Activated naive CD8-positive, alpha-beta T cell treated with anti-CD3 and anti-CD28 coated beads for 36 hours (primary cell): ENCODE data around the gene KCNQ5. TPM values are rescaled to one million over a fixed set of nuclear protein-coding genes. Genes with fewer than 3 reads are reported as not detected.

Source experiments
- DNase-seq: peaks from one replicate; pipeline ENCODE4 v3.0.0; 2021
- H3K27ac Mint-ChIP-seq: one replicate; pipeline ENCODE4 v1.8.0; 2022; ENCODE audit warnings: mild to moderate bottlenecking, moderate library complexity, mixed read lengths
- H3K27me3 Mint-ChIP-seq: one replicate; pipeline ENCODE4 v1.8.0; 2022; ENCODE audit warnings: mild to moderate bottlenecking, mixed read lengths
- H3K36me3 Mint-ChIP-seq: one replicate; pipeline ENCODE4 v1.8.0; 2021; ENCODE audit warnings: mild to moderate bottlenecking, mixed read lengths
- H3K4me1 Mint-ChIP-seq: one replicate; pipeline ENCODE4 v1.8.0; 2021; ENCODE audit warnings: mixed read lengths
- H3K4me3 Mint-ChIP-seq: one replicate; pipeline ENCODE4 v1.8.0; 2022; ENCODE audit warnings: mild to moderate bottlenecking, moderate library complexity, mixed read lengths
- H3K9me3 Mint-ChIP-seq: one replicate; pipeline ENCODE4 v1.8.0; 2022; ENCODE audit warnings: mixed read lengths
- total RNA-seq, 2 experiments: library from RNA; stranded (reverse); gene quantifications; one replicate each; pipeline ENCODE4 v1.2.3, GENCODE V29; 2021

The KCNQ5 gene
- total RNA-seq, 2 experiments from 2014 or later, result 15.8 TPM

DNA sequence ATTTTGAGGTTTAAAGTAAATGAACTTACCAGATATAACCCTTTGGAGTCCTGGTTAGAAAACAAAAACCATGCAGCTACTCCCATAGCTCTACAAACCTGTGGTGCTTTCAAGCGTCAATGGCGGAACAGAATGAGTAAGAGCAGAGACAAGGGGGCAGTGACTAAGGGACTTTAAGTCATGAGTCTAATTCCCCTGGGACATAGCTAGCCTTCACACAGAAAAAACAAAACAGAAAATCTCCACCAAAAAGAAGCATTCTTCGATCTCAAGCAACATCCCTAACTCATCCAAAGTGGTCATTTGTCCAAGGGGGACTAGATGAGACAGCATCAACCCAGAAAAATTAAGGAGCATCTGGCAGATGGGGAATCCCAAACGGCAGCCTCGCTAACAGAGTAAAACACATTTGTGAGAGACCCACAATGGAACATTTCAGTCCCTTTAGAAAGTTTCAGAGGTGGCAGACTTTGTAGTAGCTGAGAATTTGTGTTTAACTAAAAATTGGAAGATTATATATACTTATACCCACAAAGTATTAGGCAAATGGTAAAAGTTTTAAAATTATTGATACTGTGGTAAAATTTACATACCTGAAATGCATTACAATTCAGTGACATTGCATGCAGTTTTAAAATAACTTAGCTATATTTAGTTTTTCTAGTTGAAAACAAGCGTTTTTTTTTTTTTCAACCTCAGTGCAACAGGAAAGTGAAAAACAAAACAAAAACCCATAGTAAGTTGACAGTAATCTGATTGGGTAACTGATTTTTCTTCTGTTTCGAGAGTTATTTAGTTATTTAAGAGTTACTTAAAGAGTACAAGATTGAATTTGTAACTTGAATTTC, 67.5 kb downstream of the KCNQ5 start:
- no peak overlapping the region for H3K4me3 Mint-ChIP-seq
- peaks cover 23% of the 10 kb centered on the region for H3K4me1 Mint-ChIP-seq
- H3K27ac Mint-ChIP-seq, result no peak overlapping the region
- DNase-seq, result no peak
- peaks cover 22% of the 10 kb centered on the region for H3K36me3 Mint-ChIP-seq
- no peaks in the 10 kb centered on the region for H3K9me3 Mint-ChIP-seq
- no peaks in the 10 kb centered on the region for H3K27me3 Mint-ChIP-seq

DNA sequence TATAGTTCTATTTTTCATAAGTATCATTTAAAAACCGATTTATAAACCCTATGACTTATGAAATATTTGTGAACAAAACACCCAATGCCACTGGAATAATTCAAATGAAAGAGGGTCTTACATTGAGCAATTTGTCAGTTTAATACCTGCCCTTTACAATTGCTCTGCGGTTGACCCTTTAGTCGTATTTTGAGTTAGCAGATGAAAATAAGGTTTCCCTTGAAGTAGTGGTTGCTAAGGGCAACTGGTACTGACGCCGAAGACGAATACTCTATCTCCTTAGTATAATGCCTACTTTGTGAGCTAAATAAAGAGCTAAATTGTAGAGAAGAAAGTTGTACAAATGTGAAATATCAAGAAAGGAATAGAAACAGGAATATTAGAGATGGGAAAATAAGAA, 69.4 kb downstream of the KCNQ5 start:
- Mint-ChIP-seq H3K27ac (no peak overlapping the region), H3K36me3 (peaks cover 25% of the 10 kb centered on the region), H3K9me3 (no peaks in the 10 kb centered on the region), H3K4me3 (no peak overlapping the region), H3K27me3 (no peaks in the 10 kb centered on the region), H3K4me1 (peaks cover 13% of the 10 kb centered on the region)
- DNase-seq, result no peak

DNA sequence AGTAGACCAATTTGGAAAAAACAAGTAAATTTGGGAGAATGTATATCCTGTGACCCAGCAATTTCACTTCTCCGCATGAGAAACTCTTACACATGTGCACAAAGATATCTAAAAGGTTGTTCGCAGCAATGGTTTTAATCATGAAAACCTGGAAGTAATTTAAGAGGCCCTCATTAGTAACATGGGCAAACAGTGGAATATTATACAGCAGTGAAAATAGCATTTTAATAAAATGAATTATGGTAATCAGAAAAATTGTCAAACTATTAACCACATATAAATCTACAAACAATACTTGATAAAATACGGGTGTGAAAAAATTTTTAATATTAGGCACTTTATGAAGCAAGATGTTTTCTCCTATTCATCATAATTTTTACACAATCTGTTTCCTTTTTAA, 74.2 kb downstream of the KCNQ5 start:
- peaks cover 15% of the 10 kb centered on the region for H3K36me3 Mint-ChIP-seq
- peaks cover 8% of the 10 kb centered on the region for H3K4me1 Mint-ChIP-seq
- H3K27me3 Mint-ChIP-seq, result no peaks in the 10 kb centered on the region
- no peak overlapping the region for H3K27ac Mint-ChIP-seq
- no peak for DNase-seq
- H3K4me3 Mint-ChIP-seq, result no peak overlapping the region
- H3K9me3 Mint-ChIP-seq, result no peaks in the 10 kb centered on the region

DNA sequence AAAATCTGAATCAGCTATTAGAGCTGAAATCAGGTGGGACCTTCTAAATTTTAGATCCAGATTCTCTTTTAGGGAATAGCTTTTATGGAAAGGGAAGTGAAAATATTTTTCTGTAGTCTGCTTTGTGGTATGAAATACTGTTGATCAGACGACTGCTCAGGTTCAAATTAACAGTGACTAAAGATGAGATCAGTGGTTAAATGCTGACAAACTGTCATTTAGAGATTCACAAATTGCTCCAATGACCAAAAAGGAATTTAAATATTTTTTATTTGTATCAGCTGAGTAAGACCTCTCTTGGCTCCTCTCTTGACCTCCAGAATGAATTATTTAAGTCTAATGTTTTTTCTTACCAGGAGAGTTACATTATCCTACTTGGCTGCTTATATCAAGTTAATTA, 77.3 kb downstream of the KCNQ5 start:
- no peak for DNase-seq
- Mint-ChIP-seq H3K9me3 (no peaks in the 10 kb centered on the region), H3K36me3 (peaks cover 16% of the 10 kb centered on the region), H3K4me3 (no peak overlapping the region), H3K27ac (no peak overlapping the region), H3K27me3 (no peaks in the 10 kb centered on the region), H3K4me1 (peaks cover 8% of the 10 kb centered on the region)

DNA sequence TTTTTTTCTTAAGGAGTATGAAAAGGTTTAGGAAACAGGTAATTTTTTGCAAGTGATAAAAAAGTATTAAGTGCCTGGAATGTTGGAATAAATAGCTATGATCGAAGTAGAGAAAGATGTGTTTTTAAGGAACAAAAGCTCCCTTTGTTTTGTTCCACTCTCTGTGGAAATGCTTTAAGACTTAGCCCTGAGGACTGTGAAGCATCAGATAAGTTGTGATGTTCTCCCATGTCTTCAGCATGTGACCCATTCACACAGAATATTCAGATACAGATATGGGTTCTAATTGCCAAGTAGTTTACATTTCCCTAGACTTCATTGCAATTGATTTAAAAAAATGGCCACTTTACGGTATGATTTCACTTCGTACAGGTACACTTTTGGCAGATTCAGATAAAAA, 80.6 kb downstream of the KCNQ5 start:
- Mint-ChIP-seq H3K27me3 (no peaks in the 10 kb centered on the region), H3K9me3 (no peaks in the 10 kb centered on the region), H3K4me1 (peaks cover 3% of the 10 kb centered on the region), H3K36me3 (peaks cover 10% of the 10 kb centered on the region), H3K4me3 (no peak overlapping the region), H3K27ac (no peak overlapping the region)
- DNase-seq, result no peak

DNA sequence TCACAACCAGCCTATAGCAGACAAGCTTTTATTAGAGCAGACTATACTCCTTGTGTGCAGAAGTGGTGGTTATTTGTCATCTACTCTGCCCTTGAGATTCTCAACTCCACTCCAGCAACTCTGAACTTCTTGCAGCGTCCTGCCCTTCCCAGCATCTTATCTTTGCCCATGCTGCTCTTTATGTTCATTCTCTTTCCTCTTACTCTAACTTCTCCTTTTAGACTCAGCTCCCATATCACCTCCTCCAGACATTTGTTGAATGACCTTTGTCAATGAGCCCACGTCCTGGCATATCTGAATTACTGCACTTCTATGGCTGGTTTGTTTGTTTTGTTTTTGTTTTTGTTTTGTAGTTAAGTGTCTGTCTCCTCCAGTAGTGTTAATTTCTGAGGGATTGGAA, 81.2 kb downstream of the KCNQ5 start:
- H3K27ac Mint-ChIP-seq, result no peak overlapping the region
- no peaks in the 10 kb centered on the region for H3K9me3 Mint-ChIP-seq
- H3K36me3 Mint-ChIP-seq, result peaks cover 10% of the 10 kb centered on the region
- no peak for DNase-seq
- H3K4me1 Mint-ChIP-seq, result peaks cover 3% of the 10 kb centered on the region
- no peak overlapping the region for H3K4me3 Mint-ChIP-seq
- no peaks in the 10 kb centered on the region for H3K27me3 Mint-ChIP-seq

DNA sequence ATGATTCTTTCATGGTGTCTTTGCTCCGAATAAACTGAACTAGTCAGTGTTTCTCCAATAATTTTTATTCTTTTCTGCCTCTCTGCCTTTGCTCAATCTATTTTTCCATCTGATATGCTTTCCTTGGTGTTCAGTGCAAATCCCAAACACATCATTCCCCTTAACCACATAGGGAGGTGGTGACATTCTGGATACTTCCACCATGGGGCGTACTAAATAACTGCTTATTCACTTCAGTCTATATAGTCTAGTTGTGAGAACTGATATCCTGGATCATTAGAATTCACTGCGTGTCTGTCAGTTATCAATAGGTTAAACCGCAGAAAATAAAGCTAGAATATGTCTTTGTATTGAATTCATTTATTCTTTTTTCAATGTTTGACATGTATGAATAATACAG, 83.1 kb downstream of the KCNQ5 start:
- H3K4me1 Mint-ChIP-seq, result peaks cover 3% of the 10 kb centered on the region
- no peak for DNase-seq
- peaks cover 16% of the 10 kb centered on the region for H3K36me3 Mint-ChIP-seq
- H3K9me3 Mint-ChIP-seq, result peaks cover 3% of the 10 kb centered on the region
- H3K4me3 Mint-ChIP-seq, result no peak overlapping the region
- no peaks in the 10 kb centered on the region for H3K27me3 Mint-ChIP-seq
- H3K27ac Mint-ChIP-seq, result no peak overlapping the region

DNA sequence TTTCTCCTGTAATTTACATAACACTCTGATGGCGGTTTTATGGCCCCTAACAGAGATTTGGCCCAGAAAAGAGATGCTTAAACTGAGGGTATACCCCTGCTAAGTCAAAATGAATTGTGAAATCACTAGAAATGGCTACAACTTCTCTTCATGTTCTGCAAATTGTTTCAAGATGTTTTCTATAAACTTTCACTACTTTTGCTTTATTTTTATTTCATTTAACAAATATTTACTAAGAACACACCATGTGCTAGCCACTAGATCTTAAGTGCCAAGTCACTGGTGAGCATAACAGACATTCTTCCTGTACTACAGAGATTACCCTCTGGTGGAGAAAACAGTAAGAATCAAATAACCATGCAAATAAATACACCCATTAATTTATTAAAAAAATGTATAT, 87.6 kb downstream of the KCNQ5 start:
- Mint-ChIP-seq H3K27me3 (no peaks in the 10 kb centered on the region), H3K27ac (no peak overlapping the region), H3K9me3 (peaks cover 8% of the 10 kb centered on the region), H3K4me3 (no peak overlapping the region), H3K4me1 (no peaks in the 10 kb centered on the region), H3K36me3 (peaks cover 28% of the 10 kb centered on the region)
- DNase-seq, result no peak

DNA sequence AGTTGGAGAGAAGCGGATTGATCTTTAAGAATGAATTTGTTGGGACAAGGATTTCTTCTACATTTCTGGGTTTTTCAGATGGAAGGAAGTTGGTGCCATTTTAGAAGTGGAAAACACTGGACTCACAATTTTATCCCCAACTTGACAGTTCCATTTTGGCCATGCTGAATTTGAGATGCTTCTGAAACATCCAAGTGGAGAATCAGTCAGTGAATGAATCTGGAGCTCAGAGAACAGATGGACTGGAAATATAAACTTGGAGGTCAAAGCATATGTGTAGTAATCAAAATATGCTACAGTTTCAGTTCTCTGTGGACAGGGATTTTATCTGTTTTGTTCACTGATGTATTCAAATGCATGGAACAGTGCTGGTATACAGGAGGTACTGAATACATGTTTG, 89.9 kb downstream of the KCNQ5 start:
- peaks cover 8% of the 10 kb centered on the region for H3K9me3 Mint-ChIP-seq
- no peaks in the 10 kb centered on the region for H3K27me3 Mint-ChIP-seq
- peaks cover 6% of the 10 kb centered on the region for H3K4me1 Mint-ChIP-seq
- H3K27ac Mint-ChIP-seq, result no peak overlapping the region
- H3K36me3 Mint-ChIP-seq, result peaks cover 26% of the 10 kb centered on the region
- DNase-seq, result no peak
- no peak overlapping the region for H3K4me3 Mint-ChIP-seq

DNA sequence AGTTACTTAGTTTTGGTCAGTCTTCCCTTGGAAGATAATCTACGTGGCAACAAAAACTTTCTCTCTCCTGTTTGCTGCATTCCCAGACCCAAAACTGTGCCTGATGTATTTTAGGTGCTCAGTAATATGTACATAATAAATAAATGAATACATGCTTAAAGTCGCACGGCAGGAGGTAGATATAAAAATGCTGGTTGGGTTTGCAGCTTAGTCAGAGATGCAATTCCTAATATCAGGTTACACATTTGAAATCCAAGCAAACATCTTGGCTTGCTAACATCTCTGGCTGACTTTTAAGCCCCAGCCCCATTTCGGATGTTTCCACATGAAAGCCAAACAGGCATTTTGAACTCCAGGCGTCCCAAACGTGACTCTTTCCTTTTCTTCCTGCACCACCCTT, 91.0 kb downstream of the KCNQ5 start:
- Mint-ChIP-seq H3K4me3 (no peak overlapping the region), H3K4me1 (peaks cover 10% of the 10 kb centered on the region), H3K9me3 (peaks cover 8% of the 10 kb centered on the region), H3K27ac (no peak overlapping the region), H3K36me3 (peaks cover 29% of the 10 kb centered on the region), H3K27me3 (no peaks in the 10 kb centered on the region)
- DNase-seq, result no peak

DNA sequence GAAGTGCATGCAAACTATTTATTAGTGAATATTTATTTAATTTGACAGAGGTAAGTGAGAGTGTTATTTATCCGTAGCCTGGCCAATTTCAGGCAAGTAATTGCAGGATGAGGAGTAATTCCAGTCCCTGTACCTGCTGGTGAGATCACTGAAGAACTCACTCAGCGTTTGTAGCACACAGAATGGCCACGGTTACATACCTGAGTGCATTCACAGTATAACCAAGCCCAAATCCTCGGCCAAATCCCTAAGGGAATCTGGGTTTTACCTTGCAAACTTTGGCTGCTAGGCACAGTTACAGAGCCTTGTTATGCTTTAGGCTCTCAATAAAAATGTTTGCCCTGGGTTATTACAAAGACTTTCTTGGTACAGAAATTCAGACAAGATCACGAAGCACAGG, 93.3 kb downstream of the KCNQ5 start:
- H3K4me3 Mint-ChIP-seq, result no peak overlapping the region
- peaks cover 34% of the 10 kb centered on the region for H3K36me3 Mint-ChIP-seq
- H3K9me3 Mint-ChIP-seq, result peaks cover 3% of the 10 kb centered on the region
- no peaks in the 10 kb centered on the region for H3K27me3 Mint-ChIP-seq
- H3K4me1 Mint-ChIP-seq, result peaks cover 14% of the 10 kb centered on the region
- DNase-seq, result no peak
- no peak overlapping the region for H3K27ac Mint-ChIP-seq

DNA sequence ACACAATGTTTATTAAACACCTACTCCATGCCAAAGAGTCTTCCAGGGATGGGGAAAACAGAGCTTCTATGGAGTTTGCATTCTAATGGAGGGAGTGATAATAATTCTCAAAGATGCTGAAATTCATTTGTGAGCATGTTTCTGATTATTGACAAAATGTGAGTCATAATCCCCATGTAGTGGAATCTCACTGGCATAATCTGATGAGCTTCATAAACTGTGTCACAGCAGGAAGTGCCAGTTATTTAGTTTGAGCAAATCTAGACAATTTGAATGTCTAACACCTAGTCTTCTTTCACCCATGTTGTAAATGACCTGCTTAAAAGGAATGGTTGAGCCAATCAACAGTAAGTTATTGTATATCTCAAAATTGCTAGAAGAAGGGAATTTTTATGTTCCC, 95.1 kb downstream of the KCNQ5 start:
- Mint-ChIP-seq H3K27ac (no peak overlapping the region), H3K36me3 (peaks cover 24% of the 10 kb centered on the region), H3K9me3 (no peaks in the 10 kb centered on the region)

DNA sequence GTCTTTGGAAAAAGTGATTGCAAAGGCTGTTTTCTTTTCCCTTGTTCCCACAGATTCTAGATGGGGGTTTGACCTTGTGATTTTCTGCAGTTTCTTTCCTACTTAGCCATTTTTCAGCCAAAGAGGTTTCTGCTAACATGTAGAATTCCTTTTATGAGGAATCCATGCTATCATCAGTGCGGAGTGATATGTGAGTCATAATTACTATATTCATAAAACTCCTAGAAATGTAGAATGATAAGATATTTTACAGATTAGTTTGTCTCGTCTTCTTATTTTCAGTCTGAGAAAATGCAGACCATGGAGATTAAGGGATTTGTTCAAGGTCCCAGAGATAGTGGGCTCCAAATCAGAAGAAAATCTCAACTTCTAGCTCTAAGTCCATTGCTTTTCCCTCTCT, 98.6 kb downstream of the KCNQ5 start:
- H3K27ac Mint-ChIP-seq, result no peak overlapping the region
- no peak overlapping the region for H3K4me3 Mint-ChIP-seq
- no peak for DNase-seq
- no peaks in the 10 kb centered on the region for H3K9me3 Mint-ChIP-seq
- no peaks in the 10 kb centered on the region for H3K27me3 Mint-ChIP-seq
- peaks cover 27% of the 10 kb centered on the region for H3K36me3 Mint-ChIP-seq
- peaks cover 21% of the 10 kb centered on the region for H3K4me1 Mint-ChIP-seq

More for the DNA sequence above, 95.1 kb downstream of the KCNQ5 start:
- H3K27me3 Mint-ChIP-seq, result no peaks in the 10 kb centered on the region
- H3K4me1 Mint-ChIP-seq, result peaks cover 20% of the 10 kb centered on the region
- DNase-seq, result no peak
- H3K4me3 Mint-ChIP-seq, result no peak overlapping the region

DNA sequence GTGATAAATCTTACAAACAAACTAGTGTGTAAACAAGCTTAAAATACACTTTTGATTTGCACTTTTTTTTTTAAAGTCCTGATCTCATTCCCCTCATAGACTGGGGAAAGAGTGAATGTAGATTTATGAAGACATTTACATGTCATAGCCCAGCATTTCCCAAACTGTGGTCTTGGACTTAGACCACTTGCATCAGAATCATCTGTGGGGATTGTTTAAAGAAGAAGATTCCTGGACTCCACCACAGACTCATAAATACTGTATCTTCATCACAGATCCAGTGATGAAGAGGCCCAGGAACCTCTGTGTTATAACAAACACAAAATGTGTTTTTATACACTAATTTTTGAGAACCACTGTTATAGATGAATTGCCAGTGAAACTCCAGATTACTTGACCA, 99.5 kb downstream of the KCNQ5 start:
- no peak overlapping the region for H3K4me3 Mint-ChIP-seq
- no peaks in the 10 kb centered on the region for H3K9me3 Mint-ChIP-seq
- DNase-seq, result no peak
- no peaks in the 10 kb centered on the region for H3K27me3 Mint-ChIP-seq
- H3K4me1 Mint-ChIP-seq, result peaks cover 19% of the 10 kb centered on the region
- peaks cover 29% of the 10 kb centered on the region for H3K36me3 Mint-ChIP-seq
- no peak overlapping the region for H3K27ac Mint-ChIP-seq

DNA sequence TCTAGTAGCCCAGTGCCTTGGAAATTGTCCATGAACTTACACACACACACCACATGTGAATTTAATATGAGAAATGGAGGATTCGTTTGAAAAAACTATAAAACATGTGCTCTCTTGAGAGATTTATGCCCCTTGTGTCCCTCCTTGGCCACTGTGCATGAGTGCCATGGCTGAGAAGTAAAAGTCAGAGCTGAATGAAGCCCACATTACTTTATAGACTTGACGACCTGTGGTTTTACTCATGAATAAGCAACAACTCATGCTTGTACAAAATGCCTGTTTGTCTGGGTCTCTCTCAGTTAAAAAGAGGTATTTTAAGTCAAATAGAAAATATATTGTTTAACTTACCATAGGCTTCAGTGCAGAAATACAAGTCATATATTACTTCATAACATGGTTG, 102.7 kb downstream of the KCNQ5 start:
- DNase-seq, result no peak

DNA sequence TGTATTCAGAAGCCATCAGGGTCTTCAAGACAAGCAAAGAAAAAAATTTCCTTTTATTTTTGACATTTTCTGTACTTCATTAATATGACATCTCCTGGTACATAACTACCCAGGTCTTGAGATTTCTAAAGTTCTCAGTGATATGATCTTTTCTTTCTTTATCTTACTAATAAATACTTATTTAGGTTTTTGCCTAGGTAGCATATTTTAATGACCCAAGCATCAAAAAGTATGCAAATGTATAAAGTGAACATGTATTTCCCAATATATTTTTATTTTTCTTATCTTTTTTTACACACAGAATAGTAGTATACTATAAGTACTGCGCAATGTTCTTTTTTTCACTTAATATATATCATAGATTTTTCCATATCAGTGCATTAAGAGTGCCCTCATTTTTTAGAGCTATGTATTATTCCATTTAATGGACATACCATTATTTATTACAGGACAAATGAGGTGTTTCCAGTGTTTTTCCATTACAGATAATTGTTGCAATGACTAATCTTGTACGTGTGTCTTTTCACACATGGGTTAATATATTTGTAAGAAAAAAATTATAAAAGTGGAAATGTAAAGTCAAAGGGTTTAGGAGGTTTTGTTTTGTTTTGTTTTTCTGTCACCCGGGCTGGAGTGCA, 107.0 kb downstream of the KCNQ5 start:
- Mint-ChIP-seq H3K27me3 (no peaks in the 10 kb centered on the region), H3K36me3 (peaks cover 18% of the 10 kb centered on the region), H3K9me3 (peaks cover 3% of the 10 kb centered on the region)

More for the DNA sequence above, 102.7 kb downstream of the KCNQ5 start:
- H3K9me3 Mint-ChIP-seq, result peaks cover 3% of the 10 kb centered on the region
- H3K4me3 Mint-ChIP-seq, result no peak overlapping the region
- H3K27ac Mint-ChIP-seq, result no peak overlapping the region
- H3K4me1 Mint-ChIP-seq, result peaks cover 11% of the 10 kb centered on the region
- H3K36me3 Mint-ChIP-seq, result peaks cover 26% of the 10 kb centered on the region
- no peaks in the 10 kb centered on the region for H3K27me3 Mint-ChIP-seq

More for the DNA sequence above, 107.0 kb downstream of the KCNQ5 start:
- DNase-seq, result no peak
- H3K4me3 Mint-ChIP-seq, result no peak overlapping the region
- no peak overlapping the region for H3K27ac Mint-ChIP-seq
- peaks cover 2% of the 10 kb centered on the region for H3K4me1 Mint-ChIP-seq
